HG03521 (cell line): ENCODE results near the gene CPLX3.

Experiments
- ATAC-seq: cut with Tn5 transposase; IDR thresholded peaks from one replicate; pipeline ENCODE4 v1.9.1; 2021; ENCODE audit warnings: mild to moderate bottlenecking, moderate library complexity; ENCODE audit not compliant: unreplicated experiment

CPLX3 gene

DNA sequence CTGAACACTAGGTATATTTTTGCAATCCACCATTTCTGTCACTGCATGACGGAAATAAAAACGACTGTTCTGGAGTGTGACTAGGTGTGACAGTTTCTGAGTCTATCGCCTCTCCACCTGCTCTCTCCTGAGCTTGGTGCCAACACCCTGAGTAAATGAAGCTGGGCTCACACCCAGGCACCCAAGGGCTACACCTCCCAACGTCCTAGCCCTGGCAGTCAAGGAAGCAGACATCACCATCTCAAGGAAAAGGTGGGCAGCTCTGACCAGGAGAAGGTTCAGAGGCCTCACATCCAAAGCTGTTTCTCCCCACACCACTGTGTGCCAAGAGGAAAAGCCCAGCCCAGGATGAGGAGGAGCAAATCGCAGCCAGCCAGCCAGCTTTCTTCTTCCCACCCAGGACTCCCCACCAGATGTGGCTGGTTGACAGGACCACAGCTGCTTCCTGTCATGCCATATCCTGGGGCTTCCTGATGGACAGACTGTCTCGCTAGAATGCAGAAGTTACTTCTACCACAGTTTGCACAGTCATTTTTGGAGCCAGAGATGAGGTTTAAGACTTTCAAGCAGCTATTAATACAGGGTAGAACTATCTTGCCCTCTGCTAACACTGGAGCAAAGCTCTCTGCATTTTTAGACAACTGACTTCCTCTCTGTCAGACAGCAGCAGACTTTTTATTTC lies 43.4 kb downstream of the CPLX3 start:
- peak; percentile 41 for ATAC-seq

DNA sequence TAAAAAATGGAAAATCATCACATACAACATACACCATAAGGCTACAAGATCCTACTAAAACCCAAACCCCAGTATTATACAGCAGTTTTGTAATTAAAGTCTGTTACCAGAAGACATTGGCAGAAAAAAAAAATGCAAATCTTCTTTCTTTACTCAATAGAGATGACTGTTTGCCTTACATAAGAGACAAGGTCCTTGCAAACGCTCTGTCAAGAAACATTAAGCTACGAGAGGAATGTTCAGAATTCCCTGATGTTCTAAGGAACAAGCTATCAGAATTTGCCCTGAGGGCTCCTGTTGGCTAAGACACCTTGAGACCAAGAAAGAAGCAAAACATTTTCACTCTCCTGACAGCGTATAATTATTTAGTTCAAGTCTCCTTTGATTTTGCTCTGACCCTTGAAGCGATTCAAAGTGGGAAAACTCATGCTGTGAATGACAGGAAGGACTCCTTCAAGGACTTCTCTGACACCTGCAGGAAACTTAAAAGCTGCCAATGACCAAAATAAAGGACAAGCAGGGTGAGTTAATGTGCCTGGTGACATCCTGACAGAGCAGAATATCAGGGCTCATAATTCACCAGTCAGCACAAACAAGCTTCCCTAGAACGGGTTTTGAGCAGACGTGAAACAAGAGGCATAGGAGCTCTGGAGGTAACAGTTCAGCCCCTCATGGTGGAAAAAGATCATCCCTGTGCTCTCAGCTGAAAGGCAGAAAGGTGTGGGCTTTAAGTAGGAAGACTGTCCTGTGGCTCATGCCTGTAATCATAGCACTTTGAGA lies 44.2 kb downstream of the CPLX3 start:
- no peak for ATAC-seq

DNA sequence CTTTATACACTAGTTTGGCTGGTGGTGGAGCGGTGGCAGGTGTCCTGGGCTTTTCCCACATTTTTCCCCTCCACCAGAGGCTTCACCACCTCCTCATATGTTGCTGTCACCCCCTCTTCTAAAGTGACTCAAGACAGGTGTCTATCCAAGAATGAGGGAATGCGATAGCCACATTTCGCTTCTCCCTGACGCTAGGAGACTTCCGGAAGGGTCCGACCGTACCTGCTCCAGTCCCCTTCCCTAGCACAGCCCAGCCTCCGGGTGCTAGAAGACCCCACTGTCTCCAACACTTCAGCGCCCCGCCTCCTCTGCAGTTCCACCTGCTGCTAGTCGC lies 46.2 kb downstream of the CPLX3 start:
- ATAC-seq: no peak

DNA sequence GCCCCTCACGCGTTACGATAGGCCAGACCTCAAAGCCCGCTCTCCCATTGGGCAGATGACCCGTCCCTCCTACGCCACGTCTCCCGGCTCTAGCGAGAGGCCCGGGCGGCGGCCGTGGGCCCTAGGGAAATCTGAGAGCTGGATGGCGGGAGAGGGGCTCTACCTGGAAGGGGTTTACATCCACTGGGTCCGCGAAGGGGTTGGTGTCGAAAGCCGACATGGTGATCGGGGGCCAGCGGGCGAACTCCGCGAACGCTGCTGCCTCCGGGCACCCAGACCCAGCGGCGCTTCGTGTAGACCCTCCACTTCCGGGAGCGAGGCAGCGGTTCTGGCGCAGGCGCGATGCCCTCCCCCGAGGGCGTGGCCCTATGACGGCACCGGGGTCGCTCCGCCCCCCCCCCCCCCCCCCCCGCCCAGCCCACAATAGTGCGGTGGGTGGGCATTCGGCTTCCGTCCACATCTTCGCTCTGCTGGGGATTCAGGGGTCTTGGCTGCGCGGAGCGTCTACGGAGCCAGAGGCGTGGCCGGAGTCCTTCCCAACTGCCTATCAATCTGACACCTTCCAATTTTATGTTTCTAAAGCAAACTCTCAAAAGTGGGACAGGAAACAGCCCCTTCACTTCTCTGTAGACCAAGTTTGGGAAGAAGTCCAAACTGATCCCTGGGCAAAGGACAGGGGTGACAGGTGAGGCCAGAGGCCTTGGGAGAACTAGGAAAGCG lies 46.8 kb downstream of the CPLX3 start, which contains the start of gene SCAMP2:
SCAMP2 (minus strand) TSS at position 330 of the 720 bp plus-strand sequence; CDS start at position 220, 110 bp downstream.
- ATAC-seq: peak; percentile 78

DNA sequence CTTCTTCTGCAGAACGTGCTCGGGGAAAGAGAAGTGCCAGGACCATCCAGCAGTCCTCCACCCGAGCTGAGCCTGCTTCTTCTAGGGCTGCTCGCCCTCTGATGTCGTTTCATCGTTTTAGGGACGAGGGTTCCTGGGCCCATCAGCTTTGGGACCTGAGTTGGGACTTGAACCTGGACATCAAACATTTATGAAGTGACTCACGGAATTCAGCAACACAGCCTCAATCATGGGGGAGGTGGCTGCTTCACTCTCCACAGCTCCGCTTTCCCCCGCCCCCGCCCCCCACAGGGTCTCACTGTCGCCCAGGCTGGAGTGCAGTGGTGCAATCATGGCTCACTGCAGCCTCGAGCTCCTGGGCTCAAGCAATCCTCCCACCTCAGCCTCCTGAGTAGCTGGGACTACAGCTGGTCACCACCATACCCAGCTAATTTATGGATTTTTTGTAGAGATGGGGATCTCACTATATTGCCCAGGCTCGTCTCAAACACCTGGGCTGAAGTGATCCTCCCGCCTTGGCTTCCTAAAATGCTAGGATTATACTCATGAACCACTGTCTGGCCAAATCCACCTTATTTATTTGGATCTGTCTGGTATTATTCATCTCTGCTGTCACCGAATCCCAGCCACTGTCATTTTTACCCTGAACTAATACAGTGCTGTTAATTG lies 47.5 kb downstream of the CPLX3 start:
- ATAC-seq: no peak

DNA sequence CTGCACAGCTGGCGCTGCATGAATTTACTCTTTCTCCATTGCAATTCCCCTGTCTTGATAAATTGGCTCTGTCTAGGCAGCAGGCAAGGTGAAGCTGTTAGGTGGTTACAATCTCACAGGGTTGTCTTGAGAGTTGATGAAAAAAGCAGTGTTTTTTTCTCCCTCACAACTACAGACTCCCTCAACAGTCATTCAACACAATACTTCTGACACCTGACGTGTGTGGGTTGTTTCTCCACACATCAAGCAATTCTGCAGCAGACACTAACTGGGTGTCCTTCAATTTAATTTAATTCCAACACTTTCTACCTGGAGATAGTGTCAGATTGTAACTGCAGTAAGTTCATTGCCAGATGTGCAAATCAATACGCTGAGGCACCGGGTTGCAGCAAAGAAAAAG lies 51.8 kb downstream of the CPLX3 start:
- ATAC-seq: no peak
